Renal cortex interstitium (tissue), 11 donors: Measurements from ENCODE around the gene ADRA2C. TPM values are rescaled to one million over a fixed set of nuclear protein-coding genes. Genes with fewer than 3 reads are reported as not detected.

Experiments
- DNase-seq, 11 donors: peaks; one replicate each; pipeline ENCODE4 v3.0.0-alpha.2; 2013; ENCODE audit warnings: low read depth in 9 of 11, low spot score in 4 of 11; ENCODE audit errors: extremely low read depth in 1 of 11
- polyA plus RNA-seq, 3 donors: library from polyadenylated mRNA; unstranded; fragments of 120-200 nt; gene quantifications; one replicate each; pipeline ENCODE4 v1.2.1, GENCODE V29; 2013; ENCODE audit not compliant: insufficient read length in 3 of 3

The ADRA2C gene
- polyA plus RNA-seq, 3 donors, result 6.8 to 16.4 (median 9.2) TPM

DNA sequence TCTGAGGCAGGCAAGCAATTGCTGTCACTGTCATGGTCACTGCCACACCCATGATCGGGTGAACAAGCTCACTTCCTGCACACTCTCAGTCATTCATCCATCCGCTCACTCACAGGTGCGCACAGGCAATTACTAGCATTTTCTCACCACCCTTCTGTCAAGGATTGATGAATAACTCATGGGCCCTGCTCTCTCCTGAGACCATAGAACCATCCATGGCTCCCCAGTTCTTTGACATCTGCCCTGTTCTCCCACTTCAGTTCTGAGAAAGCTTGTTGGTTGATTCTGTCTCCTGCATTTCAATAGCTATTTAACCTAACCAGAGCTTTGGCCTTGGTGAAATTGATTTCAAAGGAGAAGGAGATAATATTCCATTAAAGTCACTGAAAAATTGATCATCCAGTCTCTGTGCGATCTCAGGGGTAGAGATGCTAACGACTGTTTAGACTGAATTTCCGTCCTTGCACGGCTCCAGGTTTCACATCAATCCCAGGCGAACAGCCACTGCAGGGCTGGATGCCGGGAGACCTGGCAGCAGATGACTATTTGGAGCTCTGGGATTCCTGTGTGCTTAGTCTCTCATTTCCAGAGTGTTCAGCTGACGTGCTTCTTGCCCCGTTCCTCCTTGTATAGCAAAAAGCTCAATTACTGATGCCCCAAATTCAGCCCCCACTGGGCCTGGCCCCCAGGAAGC is 36.9 kb upstream of the ADRA2C start:
- DNase-seq, result no peak

GRCh38 chr4:3729882-3730226 is 36.3 kb upstream of the ADRA2C start:
- no peak for DNase-seq

- DNase-seq, result no peak
Observed at GRCh38 chr4:3730422-3731190, 35.6 kb upstream of the ADRA2C start.

GRCh38 chr4:3732076-3733028 is 33.8 kb upstream of the ADRA2C start:
- no peak for DNase-seq

GRCh38 chr4:3733195-3733594 is 33.0 kb upstream of the ADRA2C start:
- DNase-seq, result no peak

GRCh38 chr4:3735196-3735595 is 31.0 kb upstream of the ADRA2C start:
- no peak for DNase-seq

- no peak for DNase-seq
Observed at GRCh38 chr4:3736290-3736689, 29.9 kb upstream of the ADRA2C start.

DNA sequence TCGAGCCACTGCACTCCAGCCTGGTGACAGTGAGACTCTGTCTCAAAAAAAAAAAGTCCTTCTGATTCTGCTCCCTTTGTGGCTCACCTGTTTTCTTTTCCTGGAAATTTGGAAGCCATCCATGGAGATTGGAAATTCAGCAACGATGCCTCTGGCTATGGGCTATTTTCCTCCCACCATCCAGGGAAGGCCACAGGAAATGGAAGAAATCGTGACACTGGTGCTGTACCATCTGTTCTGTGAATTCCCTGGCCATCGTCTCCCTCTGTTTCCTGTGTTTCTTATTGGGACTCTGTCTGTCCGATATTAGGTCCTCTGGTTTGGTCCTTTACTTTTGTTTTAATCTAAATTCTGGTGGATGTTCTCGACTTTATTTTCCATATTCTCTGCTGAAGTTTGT is 29.4 kb upstream of the ADRA2C start:
- no peak for DNase-seq

GRCh38 chr4:3739577-3739976 is 26.6 kb upstream of the ADRA2C start:
- DNase-seq, result no peak

DNA sequence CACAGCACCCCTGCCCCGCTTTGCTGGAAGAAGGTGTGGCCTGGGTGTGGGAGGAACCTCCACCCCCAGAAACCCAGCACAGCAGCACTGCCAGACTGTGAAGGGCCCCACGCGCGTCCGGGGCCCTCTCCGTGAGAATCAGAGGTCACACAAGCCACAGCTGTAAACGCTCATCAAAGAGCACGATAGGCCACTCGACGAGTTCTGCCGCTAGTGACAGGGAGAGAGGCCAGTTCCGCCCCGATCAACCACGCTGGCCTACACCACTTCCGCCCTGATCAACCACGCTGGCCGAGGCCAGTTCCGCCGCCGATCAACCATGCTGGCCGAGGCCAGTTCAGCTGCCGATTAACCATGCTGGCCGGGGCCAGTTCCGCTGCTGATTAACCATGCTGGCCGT is 25.9 kb upstream of the ADRA2C start:
- DNase-seq, result no peak

GRCh38 chr4:3741217-3742011 is 24.8 kb upstream of the ADRA2C start:
- no peak for DNase-seq

DNA sequence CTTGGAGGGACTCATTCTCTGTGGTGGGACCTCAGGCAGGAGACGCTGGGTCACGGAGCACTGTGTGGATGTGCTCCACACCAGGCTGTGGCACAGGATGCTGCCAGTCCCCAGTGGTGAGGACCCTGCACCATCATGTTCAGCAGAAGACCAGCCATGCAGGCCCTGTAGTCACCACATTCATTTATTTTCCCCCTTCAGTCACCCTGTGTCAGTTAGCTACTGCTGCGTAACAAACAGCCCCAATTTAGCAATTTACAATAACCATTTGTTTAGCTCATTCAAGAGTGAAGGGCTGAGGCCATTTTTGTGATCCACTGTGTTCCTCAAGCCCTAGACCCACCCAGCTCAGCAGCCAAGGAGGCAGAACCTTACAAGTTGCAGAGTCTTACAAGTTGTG is 23.6 kb upstream of the ADRA2C start:
- no peak for DNase-seq

DNA sequence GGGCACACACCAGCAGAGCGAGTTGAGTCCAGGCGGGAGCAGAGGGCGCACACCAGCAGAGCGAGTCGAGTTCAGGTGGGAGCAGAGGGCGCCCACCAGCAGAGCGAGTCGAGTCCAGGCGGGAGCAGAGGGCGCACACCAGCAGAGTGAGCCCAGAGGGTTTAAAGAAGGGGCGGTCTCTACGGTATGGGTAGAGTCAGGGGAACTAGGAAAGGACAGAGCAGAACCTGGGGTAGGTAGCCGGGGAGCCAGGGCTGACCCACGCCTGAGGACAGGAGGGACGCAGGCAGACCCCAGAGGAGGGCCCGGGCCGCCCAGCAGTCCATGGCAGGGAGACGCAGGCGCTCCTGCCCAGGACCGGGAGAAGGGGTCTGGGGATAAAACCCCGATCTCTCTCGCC is 22.0 kb upstream of the ADRA2C start:
- no peak for DNase-seq

GRCh38 chr4:3744901-3745300 is 21.3 kb upstream of the ADRA2C start:
- no peak for DNase-seq

DNA sequence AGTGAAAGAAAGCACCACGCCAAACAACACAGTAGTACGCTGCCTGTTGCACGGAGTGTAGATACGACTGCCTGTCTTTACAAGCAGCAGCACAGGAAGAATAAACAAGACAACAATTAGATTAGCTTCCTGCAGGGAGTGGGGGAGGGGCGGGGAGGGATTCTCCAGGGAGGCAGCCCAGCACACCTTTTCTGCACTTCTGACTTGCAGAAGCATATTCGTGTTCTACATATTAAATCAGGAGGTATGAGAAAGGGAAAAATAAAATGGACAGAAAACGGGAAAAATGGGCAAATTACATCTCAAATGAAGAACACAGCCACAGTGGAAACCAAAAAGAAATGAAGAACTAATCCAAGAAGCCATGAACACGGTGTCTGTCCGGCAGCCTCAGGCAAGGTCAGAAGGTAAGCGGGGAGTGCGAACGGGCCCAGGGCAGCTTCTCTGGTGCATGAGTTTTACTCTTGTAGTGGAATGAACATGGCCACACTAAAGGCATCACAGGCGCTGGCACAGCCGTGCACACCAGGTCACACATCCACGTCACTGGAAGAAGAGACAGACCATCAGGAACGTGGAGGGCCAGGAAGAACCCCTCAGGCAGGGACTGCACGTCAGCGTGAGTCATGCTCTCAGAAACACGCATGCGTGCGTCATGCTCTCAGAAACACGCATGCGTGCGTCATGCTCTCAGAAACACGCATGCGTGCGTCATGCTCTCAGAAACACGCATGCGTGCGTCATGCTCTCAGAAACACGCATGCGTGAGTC is 20.1 kb upstream of the ADRA2C start:
- DNase-seq, result no peak

DNA sequence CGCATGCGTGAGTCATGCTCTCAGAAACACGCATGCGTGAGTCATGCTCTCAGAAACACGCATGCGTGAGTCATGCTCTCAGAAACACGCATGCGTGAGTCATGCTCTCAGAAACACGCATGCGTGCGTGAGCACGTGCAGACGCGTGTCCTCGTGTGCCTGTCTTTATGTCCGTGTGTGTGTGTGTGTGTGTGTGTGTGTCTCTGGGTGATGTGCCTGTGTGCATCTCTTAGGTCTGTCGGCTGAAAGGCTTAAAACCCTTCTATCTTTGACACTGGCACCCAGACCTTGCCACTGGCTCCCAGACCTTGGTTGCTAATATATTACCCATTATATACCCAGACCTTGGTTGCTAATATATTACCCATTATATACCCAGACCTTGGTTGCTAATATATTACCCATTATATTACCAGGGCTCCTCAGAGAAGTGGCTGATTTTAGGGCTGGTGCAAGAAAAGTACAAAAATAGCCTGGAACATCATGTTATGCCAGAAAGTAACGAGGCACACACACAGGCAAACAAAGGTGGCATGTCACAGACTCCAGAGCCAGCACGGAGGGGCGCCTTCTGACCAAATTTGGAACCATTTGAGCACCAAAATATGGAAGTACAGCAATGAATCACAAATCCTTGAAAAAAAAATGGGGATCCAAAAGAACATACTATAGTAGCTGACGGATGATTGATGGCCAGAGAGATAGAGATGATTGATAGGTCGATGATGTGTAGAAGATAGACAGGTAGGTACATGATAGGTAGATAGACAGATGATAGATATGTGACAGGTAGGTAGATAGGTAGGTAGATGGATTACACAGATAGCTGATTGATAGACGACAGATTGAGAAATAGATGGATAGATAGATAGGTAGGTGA is 19.2 kb upstream of the ADRA2C start:
- no peak for DNase-seq

DNA sequence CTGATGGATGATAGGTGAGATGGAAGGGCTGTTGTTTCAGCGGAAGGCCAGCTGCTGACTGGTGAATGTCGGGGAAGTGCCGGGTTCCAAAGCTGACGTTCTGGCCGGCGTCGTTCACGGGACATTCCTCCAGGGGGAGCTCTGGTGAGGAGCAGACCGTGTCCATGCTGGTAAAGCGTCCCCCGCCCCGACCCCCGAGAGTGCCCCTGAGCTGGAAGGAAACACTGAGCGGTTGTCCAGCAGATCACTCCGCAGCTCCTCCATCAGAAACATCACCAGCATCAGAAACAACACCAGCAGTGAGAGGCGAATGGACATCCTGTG is 18.6 kb upstream of the ADRA2C start:
- DNase-seq, result no peak
